Measurements from ENCODE around the gene TP73. TPM values are rescaled to one million over a fixed set of nuclear protein-coding genes. Genes with fewer than 3 reads are reported as not detected.

The TP73 gene
- total RNA-seq (ENCODE audit: unreplicated experiment), result not detected
- long read RNA-seq, result 0 reads

DNA sequence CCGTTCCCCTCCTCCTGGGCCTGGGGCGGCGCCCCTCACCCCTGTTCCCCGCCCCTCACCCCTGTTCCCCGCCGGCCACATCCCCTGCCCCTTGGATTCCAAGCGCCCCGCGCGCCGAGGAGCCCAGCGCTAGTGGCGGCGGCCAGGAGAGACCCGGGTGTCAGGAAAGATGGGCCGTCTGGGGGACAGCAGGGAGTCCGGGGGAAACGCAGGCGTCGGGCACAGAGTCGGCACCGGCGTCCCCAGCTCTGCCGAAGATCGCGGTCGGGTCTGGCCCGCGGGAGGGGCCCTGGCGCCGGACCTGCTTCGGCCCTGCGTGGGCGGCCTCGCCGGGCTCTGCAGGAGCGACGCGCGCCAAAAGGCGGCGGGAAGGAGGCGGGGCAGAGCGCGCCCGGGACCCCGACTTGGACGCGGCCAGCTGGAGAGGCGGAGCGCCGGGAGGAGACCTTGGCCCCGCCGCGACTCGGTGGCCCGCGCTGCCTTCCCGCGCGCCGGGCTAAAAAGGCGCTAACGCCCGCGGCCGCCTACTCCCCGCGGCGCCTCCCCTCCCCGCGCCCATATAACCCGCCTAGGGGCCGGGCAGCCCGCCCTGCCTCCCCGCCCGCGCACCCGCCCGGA lies at the start of gene TP73:
TP73 (plus strand) TSS at position 587 of the 618 bp plus-strand sequence. CDS start 29,850 bp downstream, outside the sequence.
- no peak for DNase-seq (ENCODE audit: low spot score)
- TF ChIP-seq, protein P1, sequence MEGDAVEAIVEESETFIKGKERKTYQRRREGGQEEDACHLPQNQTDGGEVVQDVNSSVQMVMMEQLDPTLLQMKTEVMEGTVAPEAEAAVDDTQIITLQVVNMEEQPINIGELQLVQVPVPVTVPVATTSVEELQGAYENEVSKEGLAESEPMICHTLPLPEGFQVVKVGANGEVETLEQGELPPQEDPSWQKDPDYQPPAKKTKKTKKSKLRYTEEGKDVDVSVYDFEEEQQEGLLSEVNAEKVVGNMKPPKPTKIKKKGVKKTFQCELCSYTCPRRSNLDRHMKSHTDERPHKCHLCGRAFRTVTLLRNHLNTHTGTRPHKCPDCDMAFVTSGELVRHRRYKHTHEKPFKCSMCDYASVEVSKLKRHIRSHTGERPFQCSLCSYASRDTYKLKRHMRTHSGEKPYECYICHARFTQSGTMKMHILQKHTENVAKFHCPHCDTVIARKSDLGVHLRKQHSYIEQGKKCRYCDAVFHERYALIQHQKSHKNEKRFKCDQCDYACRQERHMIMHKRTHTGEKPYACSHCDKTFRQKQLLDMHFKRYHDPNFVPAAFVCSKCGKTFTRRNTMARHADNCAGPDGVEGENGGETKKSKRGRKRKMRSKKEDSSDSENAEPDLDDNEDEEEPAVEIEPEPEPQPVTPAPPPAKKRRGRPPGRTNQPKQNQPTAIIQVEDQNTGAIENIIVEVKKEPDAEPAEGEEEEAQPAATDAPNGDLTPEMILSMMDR (IDR thresholded peaks at IDR 0.05; ENCODE audit: unreplicated experiment), result no peak
- Mint-ChIP-seq H3K4me3 (ENCODE audit: unreplicated experiment) (no peak within 1 kb of the TSS), H3K27ac (ENCODE audit: unreplicated experiment) (no peak within 1 kb of the TSS), H3K9me3 (ENCODE audit: unreplicated experiment) (no peaks in the 10 kb centered on the region), H3K4me1 (ENCODE audit: unreplicated experiment) (peaks cover 4% of the 10 kb centered on the region), H3K27me3 (ENCODE audit: unreplicated experiment) (peaks cover 17% of the 10 kb centered on the region), H3K36me3 (ENCODE audit: low read depth, unreplicated experiment) (no peaks in the 10 kb centered on the region)

- Mint-ChIP-seq H3K4me3 (ENCODE audit: unreplicated experiment) (no peak overlapping the region), H3K27me3 (ENCODE audit: unreplicated experiment) (peaks cover 13% of the 10 kb centered on the region), H3K4me1 (ENCODE audit: unreplicated experiment) (peaks cover 7% of the 10 kb centered on the region), H3K27ac (ENCODE audit: unreplicated experiment) (no peak overlapping the region), H3K36me3 (ENCODE audit: low read depth, unreplicated experiment) (peaks cover 3% of the 10 kb centered on the region), H3K9me3 (ENCODE audit: unreplicated experiment) (no peaks in the 10 kb centered on the region)
- DNase-seq (ENCODE audit: low spot score), result no peak
- TF ChIP-seq, protein P1 (IDR thresholded peaks at IDR 0.05; ENCODE audit: unreplicated experiment), result no peak
Observed at GRCh38 chr1:3603156-3603555, 49.2 kb upstream of the TP73 start.

- H3K4me1 Mint-ChIP-seq (ENCODE audit: unreplicated experiment), result peaks cover 13% of the 10 kb centered on the region
- TF ChIP-seq, protein P1 (IDR thresholded peaks at IDR 0.05; ENCODE audit: unreplicated experiment), result no peak
- no peak for DNase-seq (ENCODE audit: low spot score)
- no peak overlapping the region for H3K4me3 Mint-ChIP-seq (ENCODE audit: unreplicated experiment)
- peaks cover 3% of the 10 kb centered on the region for H3K36me3 Mint-ChIP-seq (ENCODE audit: low read depth, unreplicated experiment)
- no peaks in the 10 kb centered on the region for H3K9me3 Mint-ChIP-seq (ENCODE audit: unreplicated experiment)
- H3K27ac Mint-ChIP-seq (ENCODE audit: unreplicated experiment), result no peak overlapping the region
- H3K27me3 Mint-ChIP-seq (ENCODE audit: unreplicated experiment), result peaks cover 13% of the 10 kb centered on the region
Observed at GRCh38 chr1:3603571-3604467, 48.5 kb upstream of the TP73 start.

GRCh38 chr1:3604468-3604974 lies 47.8 kb upstream of the TP73 start:
- H3K27ac Mint-ChIP-seq (ENCODE audit: unreplicated experiment), result no peak overlapping the region
- H3K4me3 Mint-ChIP-seq (ENCODE audit: unreplicated experiment), result no peak overlapping the region
- H3K4me1 Mint-ChIP-seq (ENCODE audit: unreplicated experiment), result peaks cover 15% of the 10 kb centered on the region
- peaks cover 14% of the 10 kb centered on the region for H3K27me3 Mint-ChIP-seq (ENCODE audit: unreplicated experiment)
- TF ChIP-seq, protein P1 (IDR thresholded peaks at IDR 0.05; ENCODE audit: unreplicated experiment), result no peak
- H3K36me3 Mint-ChIP-seq (ENCODE audit: low read depth, unreplicated experiment), result peaks cover 3% of the 10 kb centered on the region
- no peaks in the 10 kb centered on the region for H3K9me3 Mint-ChIP-seq (ENCODE audit: unreplicated experiment)
- DNase-seq (ENCODE audit: low spot score), result no peak

Measured in endothelial cell (in vitro differentiated cells).